ENCODE measurements around the gene SETD1A. TPM values are rescaled to one million over a fixed set of nuclear protein-coding genes. Genes with fewer than 3 reads are reported as not detected.

Gene SETD1A
- total RNA-seq, 2 donors from 2014 or later = 3.8 to 8.6 TPM

- no peak overlapping the region for H3K4me3 ChIP-seq
- no peaks in the 10 kb centered on the region for H3K36me3 ChIP-seq
- no peak for TF ChIP-seq CTCF (IDR thresholded peaks at IDR 0.05)
- H3K27ac ChIP-seq = no peak overlapping the region
- no peak for DNase-seq (ENCODE audit: low spot score)
- H3K4me1 ChIP-seq = no peaks in the 10 kb centered on the region
- no peaks in the 10 kb centered on the region for H3K9me3 ChIP-seq
- H3K27me3 ChIP-seq = no peaks in the 10 kb centered on the region
Measured at GRCh38 chr16:31022544-31023251, 65.1 kb downstream of the SETD1A start.

GRCh38 chr16:31023252-31023602 lies 65.7 kb downstream of the SETD1A start:
- Histone ChIP-seq H3K4me3 (no peak overlapping the region), H3K27me3 (no peaks in the 10 kb centered on the region), H3K9me3 (no peaks in the 10 kb centered on the region), H3K36me3 (no peaks in the 10 kb centered on the region), H3K27ac (no peak overlapping the region), H3K4me1 (no peaks in the 10 kb centered on the region)
- TF ChIP-seq CTCF (IDR thresholded peaks at IDR 0.05) = no peak
- no peak for DNase-seq (ENCODE audit: low spot score)

- Histone ChIP-seq H3K27ac (no peak overlapping the region), H3K27me3 (no peaks in the 10 kb centered on the region), H3K4me3 (no peak overlapping the region), H3K9me3 (no peaks in the 10 kb centered on the region), H3K4me1 (no peaks in the 10 kb centered on the region), H3K36me3 (no peaks in the 10 kb centered on the region)
- DNase-seq (ENCODE audit: low spot score) = no peak
- TF ChIP-seq CTCF (IDR thresholded peaks at IDR 0.05) = no peak
Measured at GRCh38 chr16:31023627-31024226, 66.2 kb downstream of the SETD1A start.

GRCh38 chr16:31025339-31025738 lies 67.8 kb downstream of the SETD1A start:
- H3K27ac ChIP-seq = no peak overlapping the region
- no peaks in the 10 kb centered on the region for H3K4me1 ChIP-seq

GRCh38 chr16:31029272-31029671 lies 71.7 kb downstream of the SETD1A start:
- Histone ChIP-seq H3K36me3 (no peaks in the 10 kb centered on the region), H3K4me3 (no peak overlapping the region), H3K27ac (no peak overlapping the region), H3K27me3 (no peaks in the 10 kb centered on the region), H3K4me1 (peaks cover 0 to 8% of the 10 kb centered on the region in 2 donors), H3K9me3 (no peaks in the 10 kb centered on the region)
- DNase-seq (ENCODE audit: low spot score) = no peak
- TF ChIP-seq CTCF (IDR thresholded peaks at IDR 0.05) = no peak

More at GRCh38 chr16:31025339-31025738, 67.8 kb downstream of the SETD1A start:
- Histone ChIP-seq H3K27me3 (no peaks in the 10 kb centered on the region), H3K36me3 (no peaks in the 10 kb centered on the region), H3K4me3 (no peak overlapping the region), H3K9me3 (no peaks in the 10 kb centered on the region)
- no peak for TF ChIP-seq CTCF (IDR thresholded peaks at IDR 0.05)
- no peak for DNase-seq (ENCODE audit: low spot score)

All from right atrium auricular region (tissue), 2 donors.